ENCODE results near the gene OPN4. TPM values are rescaled to one million over a fixed set of nuclear protein-coding genes. Genes with fewer than 3 reads are reported as not detected.
"Not testable (repeated sequence)": the region's sequence is repeated elsewhere in the genome, so short reads cannot be mapped to it uniquely, and the experiment has no call there.

The OPN4 gene
- total RNA-seq, 2 experiments from 2014 or later: not detected

DNA sequence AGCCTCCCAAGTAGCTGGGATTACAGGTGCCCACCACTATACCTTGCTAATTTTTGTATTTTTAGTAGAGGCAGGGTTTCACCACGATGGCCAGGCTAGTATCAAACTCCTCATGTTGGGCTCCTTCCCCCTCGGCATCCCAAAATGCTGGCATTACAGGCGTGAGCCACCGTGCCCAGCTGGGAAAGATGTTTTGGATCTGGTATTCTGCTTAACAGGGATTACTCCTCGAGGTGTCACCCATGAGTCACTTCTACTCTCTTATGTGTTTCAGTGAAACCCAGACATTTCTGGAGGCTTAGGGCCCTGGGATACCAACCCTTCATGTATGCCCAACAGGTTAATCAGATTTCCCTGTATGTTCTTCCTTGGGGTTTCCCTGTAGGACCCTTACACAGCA is 11.8 kb upstream of the OPN4 start:
- Histone ChIP-seq H3K4me1 (ENCODE audit: insufficient read depth, low read length, poor library complexity, severe bottlenecking) (no peaks in the 10 kb centered on the region), H3K4me2 (ENCODE audit: low read length) (no peak overlapping the region), H3K79me2 (ENCODE audit: insufficient read depth, low read depth, low read length) (no peaks in the 10 kb centered on the region), H4K20me1 (ENCODE audit: insufficient read depth, low read length) (no peaks in the 10 kb centered on the region), H3K9me2 (ENCODE audit: insufficient read depth, low read length) (no peaks in the 10 kb centered on the region), H3K9me3 (ENCODE audit: low read length) (0 out of 2 replicates have a peak, but pooled peaks cover 9% of the 10 kb centered on the region), H3K27ac (ENCODE audit: low read depth, low read length, poor library complexity, severe bottlenecking) (no peak overlapping the region), H3K36me3 (ENCODE audit: insufficient read depth, low read length) (no peaks in the 10 kb centered on the region), H2AFZ (ENCODE audit: low read length) (no peak overlapping the region), H3K4me3 (ENCODE audit: low read depth, low read length, poor library complexity, severe bottlenecking) (no peak overlapping the region)
- BruUV-seq (replicated peaks): no TSS peak
- ChIA-PET CTCF (ENCODE audit: unreplicated experiment) (interaction anchor here (0.6 kb wide), 1 partner anchor 31 kb away, joined by 3 read pairs; no protein-coding TSS in a partner anchor), POLR2A (interaction anchor here (0.7 kb wide), 1 partner anchor 19 kb away, joined by 4 read pairs; no protein-coding TSS in a partner anchor)
- DNase-seq (ENCODE audit: low spot score): no peak
- intact Hi-C loops (cut with micrococcal nuclease; ENCODE audit: unreplicated experiment): no loop called here
- TF ChIP-seq EZH2phosphoT487 (IDR thresholded peaks at IDR 0.05; ENCODE audit: borderline replicate concordance, low read depth, low read length): no peak

DNA sequence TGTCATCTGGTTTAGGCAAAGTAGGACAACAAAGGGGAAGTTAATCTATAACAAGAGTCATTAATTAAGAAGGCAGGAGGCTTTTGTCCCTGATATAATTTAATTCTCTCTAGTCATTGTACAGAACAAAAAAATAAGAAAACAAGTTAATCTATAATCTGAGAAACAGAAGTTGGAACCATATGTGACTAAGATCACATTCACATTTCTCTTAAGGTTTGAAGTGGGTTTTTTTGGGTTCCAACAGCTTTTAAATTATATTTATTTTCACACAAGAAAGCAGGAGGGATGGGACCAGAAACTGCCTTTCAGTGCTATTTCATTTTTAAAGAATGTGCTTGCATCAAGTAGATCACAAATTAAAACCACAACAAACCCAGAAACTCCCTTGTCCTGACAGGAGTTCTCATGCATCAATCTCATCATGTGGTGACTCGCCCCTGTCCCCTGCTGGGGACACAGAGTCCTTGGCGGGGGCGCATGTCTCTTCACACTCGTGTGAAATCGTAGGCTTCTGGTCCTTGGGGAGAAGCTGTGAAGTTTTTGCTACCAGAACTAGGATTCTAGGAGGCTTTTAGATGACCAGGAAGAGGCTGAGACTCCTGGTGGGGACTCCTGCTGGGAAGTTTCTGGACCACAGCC is 10.1 kb upstream of the OPN4 start:
- ChIA-PET POLR2A (interaction anchor here (1.1 kb wide), 1 partner anchor 14 kb away, joined by 3 read pairs; no protein-coding TSS in a partner anchor), CTCF (ENCODE audit: unreplicated experiment) (interaction anchor here (0.7 kb wide), 1 partner anchor 60 kb away, joined by 4 read pairs; no protein-coding TSS in a partner anchor)
- H3K4me2 ChIP-seq (ENCODE audit: low read length): no peak overlapping the region
- H4K20me1 ChIP-seq (ENCODE audit: insufficient read depth, low read length): no peaks in the 10 kb centered on the region
- H3K4me1 ChIP-seq (ENCODE audit: insufficient read depth, low read length, poor library complexity, severe bottlenecking): no peaks in the 10 kb centered on the region
- no peak overlapping the region for H3K4me3 ChIP-seq (ENCODE audit: low read depth, low read length, poor library complexity, severe bottlenecking)
- peak; percentile 14 for DNase-seq (ENCODE audit: low spot score)
- BruUV-seq (replicated peaks): no TSS peak
- intact Hi-C loops (cut with micrococcal nuclease; ENCODE audit: unreplicated experiment): no loop called here
- 0 out of 2 replicates have a peak, but pooled peaks cover 9% of the 10 kb centered on the region for H3K9me3 ChIP-seq (ENCODE audit: low read length)
- no peaks in the 10 kb centered on the region for H3K9me2 ChIP-seq (ENCODE audit: insufficient read depth, low read length)
- no peak for TF ChIP-seq EZH2phosphoT487 (IDR thresholded peaks at IDR 0.05; ENCODE audit: borderline replicate concordance, low read depth, low read length)
- TF ChIP-seq, protein P1, sequence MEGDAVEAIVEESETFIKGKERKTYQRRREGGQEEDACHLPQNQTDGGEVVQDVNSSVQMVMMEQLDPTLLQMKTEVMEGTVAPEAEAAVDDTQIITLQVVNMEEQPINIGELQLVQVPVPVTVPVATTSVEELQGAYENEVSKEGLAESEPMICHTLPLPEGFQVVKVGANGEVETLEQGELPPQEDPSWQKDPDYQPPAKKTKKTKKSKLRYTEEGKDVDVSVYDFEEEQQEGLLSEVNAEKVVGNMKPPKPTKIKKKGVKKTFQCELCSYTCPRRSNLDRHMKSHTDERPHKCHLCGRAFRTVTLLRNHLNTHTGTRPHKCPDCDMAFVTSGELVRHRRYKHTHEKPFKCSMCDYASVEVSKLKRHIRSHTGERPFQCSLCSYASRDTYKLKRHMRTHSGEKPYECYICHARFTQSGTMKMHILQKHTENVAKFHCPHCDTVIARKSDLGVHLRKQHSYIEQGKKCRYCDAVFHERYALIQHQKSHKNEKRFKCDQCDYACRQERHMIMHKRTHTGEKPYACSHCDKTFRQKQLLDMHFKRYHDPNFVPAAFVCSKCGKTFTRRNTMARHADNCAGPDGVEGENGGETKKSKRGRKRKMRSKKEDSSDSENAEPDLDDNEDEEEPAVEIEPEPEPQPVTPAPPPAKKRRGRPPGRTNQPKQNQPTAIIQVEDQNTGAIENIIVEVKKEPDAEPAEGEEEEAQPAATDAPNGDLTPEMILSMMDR (conservative IDR thresholded peaks at IDR 0.05; ENCODE audit: low read length): peak; percentile 45; the same call in 1 of the 2 replicates
- no peak overlapping the region for H3K27ac ChIP-seq (ENCODE audit: low read depth, low read length, poor library complexity, severe bottlenecking)
- H2AFZ ChIP-seq (ENCODE audit: low read length): no peak overlapping the region
- no peaks in the 10 kb centered on the region for H3K36me3 ChIP-seq (ENCODE audit: insufficient read depth, low read length)
- no peaks in the 10 kb centered on the region for H3K79me2 ChIP-seq (ENCODE audit: insufficient read depth, low read depth, low read length)

DNA sequence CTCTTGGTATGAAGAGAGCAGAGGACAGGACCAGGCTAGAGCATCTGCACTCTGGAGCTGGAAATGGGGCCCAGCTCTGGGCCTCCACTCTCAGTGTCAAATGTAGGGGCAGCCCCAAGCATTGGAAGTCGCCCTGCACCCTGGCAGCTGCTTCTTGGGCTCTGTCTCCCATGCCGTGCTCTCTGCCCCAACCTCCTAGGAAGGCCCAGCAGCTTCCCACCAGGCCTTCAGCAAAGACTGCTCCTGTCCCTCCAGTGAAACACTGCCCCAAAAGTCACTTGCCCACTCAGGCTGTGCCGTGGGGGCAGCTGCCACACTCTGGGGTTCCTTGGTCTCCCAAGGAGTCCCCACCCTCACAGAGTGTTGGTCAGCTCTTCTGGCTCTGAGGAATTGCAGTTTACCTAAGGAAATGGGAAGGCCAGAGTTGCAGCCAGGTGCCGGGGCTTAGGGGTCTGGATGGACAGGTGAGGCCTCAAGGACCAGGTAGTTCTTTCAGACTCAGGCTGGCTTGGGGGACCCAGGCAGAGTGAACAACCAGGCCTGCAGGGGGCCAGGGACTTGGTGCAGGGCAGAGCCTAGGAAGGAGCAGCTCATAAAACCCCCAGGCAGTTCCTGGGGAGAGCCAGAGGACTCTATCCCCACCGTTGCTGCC is 9.4 kb upstream of the OPN4 start:
- ChIA-PET POLR2A (interaction anchor here (0.7 to 1.1 kb wide), 2 partner anchors 15 to 105 kb away, joined by 3 read pairs; no protein-coding TSS in a partner anchor), CTCF (ENCODE audit: unreplicated experiment) (interaction anchor here (0.7 kb wide), 1 partner anchor 61 kb away, joined by 4 read pairs; no protein-coding TSS in a partner anchor)
- H3K4me2 ChIP-seq (ENCODE audit: low read length): no peak overlapping the region
- 0 out of 2 replicates have a peak, but pooled peaks cover 9% of the 10 kb centered on the region for H3K9me3 ChIP-seq (ENCODE audit: low read length)
- H3K36me3 ChIP-seq (ENCODE audit: insufficient read depth, low read length): no peaks in the 10 kb centered on the region
- DNase-seq (ENCODE audit: low spot score): no peak
- no peak overlapping the region for H3K27ac ChIP-seq (ENCODE audit: low read depth, low read length, poor library complexity, severe bottlenecking)
- no TSS peak for BruUV-seq (replicated peaks)
- H3K9me2 ChIP-seq (ENCODE audit: insufficient read depth, low read length): no peaks in the 10 kb centered on the region
- TF ChIP-seq, protein P1 (conservative IDR thresholded peaks at IDR 0.05; ENCODE audit: low read length): no peak
- TF ChIP-seq EZH2phosphoT487 (IDR thresholded peaks at IDR 0.05; ENCODE audit: borderline replicate concordance, low read depth, low read length): no peak
- no peaks in the 10 kb centered on the region for H4K20me1 ChIP-seq (ENCODE audit: insufficient read depth, low read length)
- H3K4me1 ChIP-seq (ENCODE audit: insufficient read depth, low read length, poor library complexity, severe bottlenecking): no peaks in the 10 kb centered on the region
- H3K79me2 ChIP-seq (ENCODE audit: insufficient read depth, low read depth, low read length): no peaks in the 10 kb centered on the region
- no peak overlapping the region for H3K4me3 ChIP-seq (ENCODE audit: low read depth, low read length, poor library complexity, severe bottlenecking)
- no peak overlapping the region for H2AFZ ChIP-seq (ENCODE audit: low read length)
- intact Hi-C loops (cut with micrococcal nuclease; ENCODE audit: unreplicated experiment): no loop called here

DNA sequence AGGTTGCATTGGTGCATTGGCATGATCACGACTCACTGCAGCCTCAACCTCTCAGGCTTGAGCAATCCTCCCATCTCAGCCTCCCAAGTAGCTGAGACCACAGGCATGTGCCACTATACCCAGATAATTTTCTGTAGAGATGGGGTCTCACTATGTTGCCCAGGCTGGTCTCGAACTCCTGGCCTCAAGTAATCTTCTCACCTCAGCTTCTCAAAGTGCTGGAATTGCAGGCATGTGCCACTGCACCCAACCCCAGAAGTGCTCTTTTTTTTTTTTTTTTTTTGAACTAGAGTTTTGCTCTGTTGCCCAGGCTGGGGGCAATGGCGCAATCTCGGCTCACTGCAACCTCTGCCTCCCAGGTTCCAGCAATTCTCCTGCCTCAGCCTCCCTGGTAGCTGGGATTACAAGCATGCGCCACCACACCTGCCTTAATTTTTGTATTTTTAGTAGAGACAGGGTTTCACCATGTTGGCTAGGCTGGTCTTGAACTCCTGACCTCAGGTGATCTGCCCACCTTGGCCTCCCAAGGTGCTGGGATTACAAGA is 8.7 kb upstream of the OPN4 start:
- BruUV-seq (replicated peaks); H3K36me3 ChIP-seq (ENCODE audit: insufficient read depth, low read length); H4K20me1 ChIP-seq (ENCODE audit: insufficient read depth, low read length); H3K9me3 ChIP-seq (ENCODE audit: low read length); H3K4me2 ChIP-seq (ENCODE audit: low read length); CTCF ChIA-PET (ENCODE audit: unreplicated experiment); H3K9me2 ChIP-seq (ENCODE audit: insufficient read depth, low read length); DNase-seq (ENCODE audit: low spot score); H3K4me3 ChIP-seq (ENCODE audit: low read depth, low read length, poor library complexity, severe bottlenecking); intact Hi-C loops (cut with micrococcal nuclease; ENCODE audit: unreplicated experiment); H3K4me1 ChIP-seq (ENCODE audit: insufficient read depth, low read length, poor library complexity, severe bottlenecking); H2AFZ ChIP-seq (ENCODE audit: low read length); H3K79me2 ChIP-seq (ENCODE audit: insufficient read depth, low read depth, low read length); H3K27ac ChIP-seq (ENCODE audit: low read depth, low read length, poor library complexity, severe bottlenecking): not testable (repeated sequence)
- POLR2A ChIA-PET: interaction anchor here (0.7 to 1.1 kb wide), 2 partner anchors 15 to 106 kb away, joined by 3 read pairs; no protein-coding TSS in a partner anchor

Data from OCI-LY7 (cell line).